Measurements from ENCODE around the gene ARHGAP25.

ARHGAP25 gene

GRCh38 chr2:68806511-68807109, 72.0 kb downstream of the ARHGAP25 start:
- no peak overlapping the region for H3K56ac ChIP-seq (ENCODE audit: low read length)
- no peak overlapping the region for H3K23ac ChIP-seq (ENCODE audit: low read length)
- H3K27ac ChIP-seq (ENCODE audit: low read depth, low read length) = no peak overlapping the region
- H3K27me3 ChIP-seq (ENCODE audit: insufficient read depth, low read length, poor library complexity) = no peaks in the 10 kb centered on the region
- no peaks in the 10 kb centered on the region for H3K4me1 ChIP-seq (ENCODE audit: control insufficient read depth, low read depth, low read length)
- no peak overlapping the region for H3K4ac ChIP-seq (ENCODE audit: low read depth, low read length)
- DNase-seq = no peak
- no peaks in the 10 kb centered on the region for H3K36me3 ChIP-seq (ENCODE audit: control insufficient read depth, insufficient read depth, low read length)
- no peak overlapping the region for H4K8ac ChIP-seq (ENCODE audit: low read depth, low read length)
- no peaks in the 10 kb centered on the region for H3K79me2 ChIP-seq (ENCODE audit: control insufficient read depth, insufficient read depth, low read length)
- H3K9ac ChIP-seq (ENCODE audit: low read length) = no peak overlapping the region
- no peak overlapping the region for H3K4me2 ChIP-seq (ENCODE audit: low read length)
- H2BK120ac ChIP-seq (ENCODE audit: low read depth, low read length) = no peak overlapping the region
- no peak overlapping the region for H2BK15ac ChIP-seq (replicated peaks; ENCODE audit: low read depth)
- H3K79me1 ChIP-seq (ENCODE audit: low read length) = no peaks in the 10 kb centered on the region
- no peak overlapping the region for H2AK5ac ChIP-seq (ENCODE audit: low read length)
- H3K18ac ChIP-seq (ENCODE audit: low read length) = no peak overlapping the region
- no peak overlapping the region for H3K4me3 ChIP-seq (ENCODE audit: low read length)
- no CpG with 5 or more reads among the region's 12 CpGs for WGBS (ENCODE audit: extremely low coverage, insufficient coverage, low lambda C conversion rate)
- H2BK5ac ChIP-seq (ENCODE audit: low read length) = no peak overlapping the region
- H4K5ac ChIP-seq (ENCODE audit: low read length) = no peak overlapping the region

GRCh38 chr2:68807821-68808266, 73.2 kb downstream of the ARHGAP25 start:
- H3K79me2 ChIP-seq (ENCODE audit: control insufficient read depth, insufficient read depth, low read length) = no peaks in the 10 kb centered on the region
- no peaks in the 10 kb centered on the region for H3K27me3 ChIP-seq (ENCODE audit: insufficient read depth, low read length, poor library complexity)
- no peaks in the 10 kb centered on the region for H3K36me3 ChIP-seq (ENCODE audit: control insufficient read depth, insufficient read depth, low read length)
- no peak overlapping the region for H2BK5ac ChIP-seq (ENCODE audit: low read length)
- H2AK5ac ChIP-seq (ENCODE audit: low read length) = no peak overlapping the region
- H3K4me3 ChIP-seq (ENCODE audit: low read length) = no peak overlapping the region
- H4K5ac ChIP-seq (ENCODE audit: low read length) = no peak overlapping the region
- no peak overlapping the region for H3K27ac ChIP-seq (ENCODE audit: low read depth, low read length)
- H3K18ac ChIP-seq (ENCODE audit: low read length) = no peak overlapping the region
- no peak overlapping the region for H3K4me2 ChIP-seq (ENCODE audit: low read length)
- no CpG with 5 or more reads among the region's 6 CpGs for WGBS (ENCODE audit: extremely low coverage, insufficient coverage, low lambda C conversion rate)
- no peak overlapping the region for H2BK120ac ChIP-seq (ENCODE audit: low read depth, low read length)
- H3K4me1 ChIP-seq (ENCODE audit: control insufficient read depth, low read depth, low read length) = no peaks in the 10 kb centered on the region
- no peak overlapping the region for H3K9ac ChIP-seq (ENCODE audit: low read length)
- H4K8ac ChIP-seq (ENCODE audit: low read depth, low read length) = no peak overlapping the region
- no peaks in the 10 kb centered on the region for H3K79me1 ChIP-seq (ENCODE audit: low read length)
- no peak overlapping the region for H3K56ac ChIP-seq (ENCODE audit: low read length)
- H3K23ac ChIP-seq (ENCODE audit: low read length) = no peak overlapping the region
- H2BK15ac ChIP-seq (replicated peaks; ENCODE audit: low read depth) = no peak overlapping the region
- H3K4ac ChIP-seq (ENCODE audit: low read depth, low read length) = no peak overlapping the region
- peak; percentile 19 for DNase-seq

GRCh38 chr2:68809324-68810240, 75.0 kb downstream of the ARHGAP25 start:
- Histone ChIP-seq H3K27ac (ENCODE audit: low read depth, low read length) (no peak overlapping the region), H3K4me3 (ENCODE audit: low read length) (no peak overlapping the region), H3K79me1 (ENCODE audit: low read length) (no peaks in the 10 kb centered on the region), H3K9ac (ENCODE audit: low read length) (no peak overlapping the region), H2BK120ac (ENCODE audit: low read depth, low read length) (no peak overlapping the region), H3K36me3 (ENCODE audit: control insufficient read depth, insufficient read depth, low read length) (no peaks in the 10 kb centered on the region), H4K8ac (ENCODE audit: low read depth, low read length) (no peak overlapping the region), H3K56ac (ENCODE audit: low read length) (no peak overlapping the region), H3K4me2 (ENCODE audit: low read length) (no peak overlapping the region), H3K4ac (ENCODE audit: low read depth, low read length) (no peak overlapping the region), H3K79me2 (ENCODE audit: control insufficient read depth, insufficient read depth, low read length) (no peaks in the 10 kb centered on the region), H3K18ac (ENCODE audit: low read length) (no peak overlapping the region), H4K5ac (ENCODE audit: low read length) (no peak overlapping the region), H3K4me1 (ENCODE audit: control insufficient read depth, low read depth, low read length) (no peaks in the 10 kb centered on the region), H3K23ac (ENCODE audit: low read length) (no peak overlapping the region), H2BK5ac (ENCODE audit: low read length) (no peak overlapping the region), H2BK15ac (replicated peaks; ENCODE audit: low read depth) (no peak overlapping the region), H3K27me3 (ENCODE audit: insufficient read depth, low read length, poor library complexity) (no peaks in the 10 kb centered on the region), H2AK5ac (ENCODE audit: low read length) (no peak overlapping the region)
- no CpG with 5 or more reads among the region's 2 CpGs for WGBS (ENCODE audit: extremely low coverage, insufficient coverage, low lambda C conversion rate)
- no peak for DNase-seq

- Histone ChIP-seq H3K9ac (ENCODE audit: low read length) (no peak overlapping the region), H4K8ac (ENCODE audit: low read depth, low read length) (no peak overlapping the region), H3K4ac (ENCODE audit: low read depth, low read length) (no peak overlapping the region), H2AK5ac (ENCODE audit: low read length) (no peak overlapping the region), H3K4me2 (ENCODE audit: low read length) (no peak overlapping the region), H2BK15ac (replicated peaks; ENCODE audit: low read depth) (no peak overlapping the region), H4K5ac (ENCODE audit: low read length) (no peak overlapping the region), H3K79me2 (ENCODE audit: control insufficient read depth, insufficient read depth, low read length) (no peaks in the 10 kb centered on the region), H3K79me1 (ENCODE audit: low read length) (no peaks in the 10 kb centered on the region), H3K36me3 (ENCODE audit: control insufficient read depth, insufficient read depth, low read length) (no peaks in the 10 kb centered on the region), H3K56ac (ENCODE audit: low read length) (no peak overlapping the region), H3K4me3 (ENCODE audit: low read length) (no peak overlapping the region), H2BK5ac (ENCODE audit: low read length) (no peak overlapping the region), H3K27me3 (ENCODE audit: insufficient read depth, low read length, poor library complexity) (no peaks in the 10 kb centered on the region), H3K27ac (ENCODE audit: low read depth, low read length) (no peak overlapping the region), H2BK120ac (ENCODE audit: low read depth, low read length) (no peak overlapping the region), H3K23ac (ENCODE audit: low read length) (no peak overlapping the region), H3K18ac (ENCODE audit: low read length) (no peak overlapping the region), H3K4me1 (ENCODE audit: control insufficient read depth, low read depth, low read length) (no peaks in the 10 kb centered on the region)
- DNase-seq = no peak
- WGBS (ENCODE audit: extremely low coverage, insufficient coverage, low lambda C conversion rate) = no CpG with 5 or more reads among the region's 2 CpGs
These were observed 76.8 kb downstream of the ARHGAP25 start for GRCh38 chr2:68811364-68811763.

GRCh38 chr2:68812251-68812650, 77.6 kb downstream of the ARHGAP25 start:
- H4K5ac ChIP-seq (ENCODE audit: low read length) = no peak overlapping the region
- H2BK15ac ChIP-seq (replicated peaks; ENCODE audit: low read depth) = no peak overlapping the region
- H3K4me2 ChIP-seq (ENCODE audit: low read length) = no peak overlapping the region
- no peaks in the 10 kb centered on the region for H3K36me3 ChIP-seq (ENCODE audit: control insufficient read depth, insufficient read depth, low read length)
- H3K4ac ChIP-seq (ENCODE audit: low read depth, low read length) = no peak overlapping the region
- H2BK120ac ChIP-seq (ENCODE audit: low read depth, low read length) = no peak overlapping the region
- no peak overlapping the region for H2BK5ac ChIP-seq (ENCODE audit: low read length)
- no peak overlapping the region for H3K4me3 ChIP-seq (ENCODE audit: low read length)
- H3K27ac ChIP-seq (ENCODE audit: low read depth, low read length) = no peak overlapping the region
- no peak overlapping the region for H2AK5ac ChIP-seq (ENCODE audit: low read length)
- H3K56ac ChIP-seq (ENCODE audit: low read length) = no peak overlapping the region
- H3K79me2 ChIP-seq (ENCODE audit: control insufficient read depth, insufficient read depth, low read length) = no peaks in the 10 kb centered on the region
- H3K4me1 ChIP-seq (ENCODE audit: control insufficient read depth, low read depth, low read length) = no peaks in the 10 kb centered on the region
- no peak overlapping the region for H3K23ac ChIP-seq (ENCODE audit: low read length)
- no peak overlapping the region for H3K9ac ChIP-seq (ENCODE audit: low read length)
- H4K8ac ChIP-seq (ENCODE audit: low read depth, low read length) = no peak overlapping the region
- H3K18ac ChIP-seq (ENCODE audit: low read length) = no peak overlapping the region
- no CpG with 5 or more reads among the region's 6 CpGs for WGBS (ENCODE audit: extremely low coverage, insufficient coverage, low lambda C conversion rate)
- H3K27me3 ChIP-seq (ENCODE audit: insufficient read depth, low read length, poor library complexity) = no peaks in the 10 kb centered on the region
- no peak for DNase-seq
- H3K79me1 ChIP-seq (ENCODE audit: low read length) = no peaks in the 10 kb centered on the region
